HTR-8/SVneo (cell line): ENCODE data around the gene ARMCX1.
"Not testable (repeated sequence)": the region's sequence is repeated elsewhere in the genome, so short reads cannot be mapped to it uniquely, and the experiment has no call there.

Source experiments
- DNase-seq: peaks from one replicate; pipeline ENCODE4 v3.0.0; 2011; ENCODE audit warnings: low spot score, mixed read lengths; ENCODE audit not compliant: insufficient read length
- FAIRE-seq: peaks from 2 replicates; lab custom pipeline; 2011; peaks lifted over from hg19 to GRCh38; lab: Jason Lieb, UNC

The ARMCX1 gene

GRCh38 chrX:101550362-101550750 is at the start of gene ARMCX1:
Gene ARMCX1, plus strand, starts transcription at chrX:101550547. Its CDS starts 2,384 bp downstream, at chrX:101552931.
- no peak for FAIRE-seq
- peak; percentile 29 for DNase-seq

GRCh38 chrX:101502929-101503328 is 47.4 kb upstream of the ARMCX1 start:
- not testable (repeated sequence) for FAIRE-seq, DNase-seq

- DNase-seq (no peak), FAIRE-seq (no peak)
Measured at GRCh38 chrX:101507372-101507771, 43.0 kb upstream of the ARMCX1 start.

GRCh38 chrX:101507986-101508385 is 42.4 kb upstream of the ARMCX1 start:
- FAIRE-seq (no peak), DNase-seq (no peak)

- no peak for FAIRE-seq
- DNase-seq, result no peak
Measured at GRCh38 chrX:101530944-101531343, 19.4 kb upstream of the ARMCX1 start.

GRCh38 chrX:101539116-101539515 is 11.2 kb upstream of the ARMCX1 start:
- FAIRE-seq (no peak), DNase-seq (no peak)

- DNase-seq, result peak; percentile 15
Measured at GRCh38 chrX:101550751-101551379, 518 bp downstream of the ARMCX1 start.

GRCh38 chrX:101551380-101551767 is 1.0 kb downstream of the ARMCX1 start:
- no peak for FAIRE-seq

More at GRCh38 chrX:101550751-101551379, 518 bp downstream of the ARMCX1 start:
- no peak for FAIRE-seq

GRCh38 chrX:101552714-101553113 is 2.4 kb downstream of the ARMCX1 start:
- no peak for FAIRE-seq

More at GRCh38 chrX:101551380-101551767, 1.0 kb downstream of the ARMCX1 start:
- no peak for DNase-seq

GRCh38 chrX:101564651-101565050 is 14.3 kb downstream of the ARMCX1 start:
- no peak for FAIRE-seq
- no peak for DNase-seq

More at GRCh38 chrX:101552714-101553113, 2.4 kb downstream of the ARMCX1 start:
- no peak for DNase-seq

GRCh38 chrX:101595739-101596419 is 45.5 kb downstream of the ARMCX1 start:
- FAIRE-seq (no peak), DNase-seq (peak; percentile 15)

- FAIRE-seq, DNase-seq: not testable (repeated sequence)
Measured at GRCh38 chrX:101599592-101599991, 49.2 kb downstream of the ARMCX1 start.

- FAIRE-seq (no peak), DNase-seq (no peak)
Measured at GRCh38 chrX:101602077-101602476, 51.7 kb downstream of the ARMCX1 start.
